GM12878 (cell line): ENCODE data around the gene SLC5A10. TPM values are rescaled to one million over a fixed set of nuclear protein-coding genes. Genes with fewer than 3 reads are reported as not detected.

Experiments used
- ATAC-seq: fragments of 200-7000 bp; cut with Tn5 transposase; 3 replicates; pipeline ENCODE4 v1.9.1; 2020; ENCODE audit warnings: mild to moderate bottlenecking, moderate library complexity
- BruUV-seq: library from RNA; stranded (reverse); fragments of 400-500 nt; replicated peaks from 2 replicates; lab custom pipeline; 2021; lab: Mats Ljungman, UMichigan
- CTCF ChIA-PET: fragments of 300-600 bp; sonication (Branson Sonifier 250); formaldehyde crosslinking; extraction: SDS; loops from one replicate; lab custom pipeline; 2021; ENCODE audit warnings: inconsistent platforms; lab: Yijun Ruan, JAX
- POLR2A ChIA-PET: fragments of 350-600 bp; formaldehyde crosslinking; extraction: SDS; loops from one replicate; lab custom pipeline; 2021; ENCODE audit warnings: inconsistent platforms; lab: Charles Lee
- RAD21 ChIA-PET: fragments of 300-600 bp; sonication (Branson Sonifier 250); formaldehyde crosslinking; loops from one replicate; lab custom pipeline; 2023; ENCODE audit warnings: antibody characterized with exemption; ENCODE audit not compliant: unreplicated experiment; lab: Charles Lee
- SMC1A ChIA-PET: fragments of 300-600 bp; sonication (Branson Sonifier 250); formaldehyde crosslinking; loops from one replicate; lab custom pipeline; 2023; ENCODE audit not compliant: unreplicated experiment, uncharacterized antibody; lab: Charles Lee
- DNase-seq: peaks from one replicate; pipeline ENCODE4 v3.0.0-alpha.2; 2011; ENCODE audit warnings: low read depth, low spot score
- FAIRE-seq: peaks from 3 replicates; lab custom pipeline; 2011; peaks lifted over from hg19 to GRCh38; lab: Jason Lieb, UNC
- H2AFZ ChIP-seq: 2 replicates; pipeline ENCODE4 v1.6.0; 2011; ENCODE audit warnings: low read depth, low read length, control low read depth; ENCODE audit not compliant: control insufficient read depth
- H3K27ac ChIP-seq: 2 replicates; pipeline ENCODE4 v1.5.1; 2011; ENCODE audit warnings: control low read depth; ENCODE audit not compliant: control insufficient read depth, insufficient read depth
- H3K27me3 ChIP-seq, 2 experiments: replicated peaks in 1 of 2; 2 replicates each; pipeline versions ENCODE4 v1.6.0 to v1.6.1; 2011; ENCODE audit warnings: low read length in 1 of 2; ENCODE audit not compliant: control insufficient read depth in 2 of 2, insufficient read depth in 2 of 2
- H3K36me3 ChIP-seq, 2 experiments: 2 replicates each; pipeline ENCODE4 v1.5.1; 2011; ENCODE audit warnings: low read length in 1 of 2; ENCODE audit not compliant: control insufficient read depth in 2 of 2, insufficient read depth in 2 of 2
- H3K4me1 ChIP-seq: 2 replicates; pipeline ENCODE4 v1.6.1; 2011; ENCODE audit warnings: mild to moderate bottlenecking, low read length, moderate library complexity, mixed read lengths; ENCODE audit not compliant: control insufficient read depth, insufficient read depth
- H3K4me2 ChIP-seq: 2 replicates; pipeline ENCODE4 v1.6.0; 2011; ENCODE audit warnings: control low read depth; ENCODE audit not compliant: control insufficient read depth, insufficient read depth
- H3K4me3 ChIP-seq: fragments of 200-600 bp; sonication (generic); 2 replicates; pipeline ENCODE4 v1.5.1; 2016
- H3K79me2 ChIP-seq: 2 replicates; pipeline ENCODE4 v1.6.0; 2011; ENCODE audit warnings: low read length; ENCODE audit not compliant: control insufficient read depth, insufficient read depth
- H3K9ac ChIP-seq: 2 replicates; pipeline ENCODE4 v1.8.0; 2011; ENCODE audit warnings: low read length, control low read depth, mixed read lengths; ENCODE audit not compliant: control insufficient read depth, insufficient read depth
- H3K9me3 ChIP-seq: replicated peaks from 3 replicates; pipeline ENCODE4 v1.5.1; 2011; ENCODE audit warnings: mild to moderate bottlenecking, low read length; ENCODE audit not compliant: control insufficient read depth, insufficient read depth
- H4K20me1 ChIP-seq: 2 replicates; pipeline ENCODE4 v1.6.0; 2011; ENCODE audit not compliant: control insufficient read depth, insufficient read depth
- BCL11A ChIP-seq: IDR thresholded peaks from 2 replicates; pipeline ENCODE4 v1.6.1; 2011; ENCODE audit warnings: low read depth, low read length
- CBX5 ChIP-seq: sonication (generic); IDR thresholded peaks from 2 replicates; pipeline ENCODE4 v1.6.1; 2016; ENCODE audit warnings: low read depth, moderate library complexity, mild to moderate bottlenecking, inconsistent platforms
- ELK1 ChIP-seq: IDR thresholded peaks from 2 replicates; pipeline ENCODE4 v1.6.1; 2012; ENCODE audit warnings: low read depth, low read length, improper control_type of control experiment
- NFXL1 ChIP-seq: fragments of 450-650 bp; IDR thresholded peaks from 2 replicates; pipeline ENCODE4 v1.6.1; 2017; ENCODE audit warnings: antibody characterized with exemption, mild to moderate bottlenecking, borderline replicate concordance
- PBX3 ChIP-seq: IDR thresholded peaks from 2 replicates; pipeline ENCODE4 v1.6.1; 2011; ENCODE audit warnings: mild to moderate bottlenecking, low read depth, low read length, moderate library complexity; ENCODE audit not compliant: insufficient replicate concordance
- RELA ChIP-seq: fragments of 450-650 bp; IDR thresholded peaks from 2 replicates; pipeline ENCODE4 v1.8.0; 2014; ENCODE audit warnings: borderline replicate concordance; ENCODE audit not compliant: partially characterized antibody
- TAF1 ChIP-seq: IDR thresholded peaks from 2 replicates; pipeline ENCODE4 v1.6.1; 2011; ENCODE audit warnings: mild to moderate bottlenecking, low read depth, low read length, borderline replicate concordance
- TCF7 ChIP-seq: IDR thresholded peaks from 2 replicates; pipeline ENCODE4 v1.6.1; 2014; ENCODE audit warnings: antibody characterized with exemption, borderline replicate concordance
- ZNF207 ChIP-seq: fragments of 450-650 bp; IDR thresholded peaks from 2 replicates; pipeline ENCODE4 v1.6.1; 2014; ENCODE audit warnings: antibody characterized with exemption, mild to moderate bottlenecking, borderline replicate concordance
- ZZZ3 ChIP-seq: IDR thresholded peaks from 2 replicates; pipeline ENCODE4 v1.6.1; 2011; ENCODE audit warnings: low read depth; ENCODE audit not compliant: control insufficient read depth, insufficient read length
- WGBS: methylation state at CpG from one replicate; pipeline ENCODE4 v1.1.6; 2016; ENCODE audit warnings: low lambda C conversion rate; ENCODE audit not compliant: insufficient replicate concordance, insufficient coverage; ENCODE audit errors: missing lambda C conversion rate; 5-methylcytosine and 5-hydroxymethylcytosine counted together
- in situ Hi-C: fragments of 300-500 bp; cut with MboI; formaldehyde crosslinking; loops from 9 replicates; pipeline ENCODE4 v1.14.3; 2018; ENCODE audit warnings: mixed read lengths
- intact Hi-C: fragments of 100-400 bp; cut with micrococcal nuclease; formaldehyde crosslinking; loops from one replicate; pipeline ENCODE4 v1.14.2; 2022; ENCODE audit not compliant: unreplicated experiment
- polyA plus RNA-seq, 11 experiments: library from polyadenylated mRNA; depleted of rRNA in 4 of 11; unstranded in 6 of 11; stranded (reverse) in 5 of 11; fragments of >200 nt; fragmentation: Nextera tagmentation in 4 of 11; fragmentation: Illumina TruSeq in 1 of 11; extraction: Ambion mirVana in 4 of 11; extraction: Trizol in 1 of 11; gene quantifications; 1 replicate in 1 of 11; 2 replicates in 10 of 11; pipeline versions ENCODE4 v1.2.1 to v1.2.3, GENCODE V29; 2011 to 2016; ENCODE audit warnings: inconsistent platforms in 2 of 11, missing spikeins in 2 of 11, low read depth in 1 of 11
- total RNA-seq, 4 experiments: library from RNA; depleted of rRNA in 3 of 4; stranded (reverse); fragments of >200 nt in 3 of 4; fragmentation: Illumina TruSeq in 1 of 4; extraction: Trizol in 1 of 4; gene quantifications; 2 replicates each; pipeline versions ENCODE4 v1.2.1 to v1.2.3, GENCODE V29; 2013 to 2021
- TF ChIP-seq, protein P1 (sequence below): fragments of 450-650 bp; IDR thresholded peaks from 2 replicates; pipeline ENCODE4 v1.6.1; 2016; ENCODE audit warnings: mild to moderate bottlenecking, moderate library complexity, borderline replicate concordance
- TF ChIP-seq, protein P2 (sequence below): fragments of 450-650 bp; IDR thresholded peaks from 2 replicates; pipeline ENCODE4 v1.6.1; 2017; ENCODE audit warnings: mild to moderate bottlenecking

The SLC5A10 gene
- total and polyA plus RNA-seq, 10 of the 15 experiments (the other 5 are each of a cell fraction or from before 2014, with no cell fraction given): under 0.01 to 0.18 (median 0.07) TPM; not detected in 4

DNA sequence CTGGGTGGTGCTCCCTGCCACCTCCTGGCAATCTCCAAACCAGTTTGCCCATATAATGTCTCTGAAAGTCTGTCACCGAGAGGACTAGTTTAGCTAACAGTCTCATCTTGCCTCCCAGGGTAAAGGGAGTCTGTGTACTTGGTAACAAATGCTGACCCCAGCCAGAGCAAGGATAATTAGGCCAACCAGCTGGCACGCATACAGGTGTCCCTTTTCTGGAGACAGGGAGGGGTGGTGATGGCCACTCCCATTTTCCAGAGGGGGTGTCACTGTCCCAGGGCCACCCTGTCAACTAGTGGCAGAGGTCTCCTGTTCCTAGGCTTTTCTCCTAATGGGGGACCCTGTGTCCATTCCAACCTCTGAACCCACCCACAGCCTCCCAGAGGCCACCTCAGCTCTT, 44.5 kb downstream of the SLC5A10 start:
- SMC1A ChIA-PET: interaction anchor here (1.6 kb wide), 1 partner anchor 35 kb away, joined by 5 read pairs; no protein-coding TSS in a partner anchor
- RAD21 ChIA-PET: no interaction called here
- 100% methylated on average over 2 of the region's 2 CpGs for WGBS
- Histone ChIP-seq H3K9me3 (peaks cover 6% of the 10 kb centered on the region; the same call in 2 of the 3 replicates), H3K4me3 (no peak overlapping the region), H3K27me3 (no peaks in the 10 kb centered on the region), H3K79me2 (no peaks in the 10 kb centered on the region; the same call in 1 of the 2 replicates), H3K9ac (no peak overlapping the region), H4K20me1 (no peaks in the 10 kb centered on the region)
- CTCF ChIA-PET: interaction anchor here (1.2 to 1.7 kb wide), 3 partner anchors 8 to 35 kb away, joined by 3 to 5 read pairs (median 5); no protein-coding TSS in a partner anchor
- POLR2A ChIA-PET: no interaction called here
- no peak for TF ChIP-seq BCL11A
- TF ChIP-seq NFXL1: no peak
- no peak for TF ChIP-seq ELK1
- TF ChIP-seq, protein P1, sequence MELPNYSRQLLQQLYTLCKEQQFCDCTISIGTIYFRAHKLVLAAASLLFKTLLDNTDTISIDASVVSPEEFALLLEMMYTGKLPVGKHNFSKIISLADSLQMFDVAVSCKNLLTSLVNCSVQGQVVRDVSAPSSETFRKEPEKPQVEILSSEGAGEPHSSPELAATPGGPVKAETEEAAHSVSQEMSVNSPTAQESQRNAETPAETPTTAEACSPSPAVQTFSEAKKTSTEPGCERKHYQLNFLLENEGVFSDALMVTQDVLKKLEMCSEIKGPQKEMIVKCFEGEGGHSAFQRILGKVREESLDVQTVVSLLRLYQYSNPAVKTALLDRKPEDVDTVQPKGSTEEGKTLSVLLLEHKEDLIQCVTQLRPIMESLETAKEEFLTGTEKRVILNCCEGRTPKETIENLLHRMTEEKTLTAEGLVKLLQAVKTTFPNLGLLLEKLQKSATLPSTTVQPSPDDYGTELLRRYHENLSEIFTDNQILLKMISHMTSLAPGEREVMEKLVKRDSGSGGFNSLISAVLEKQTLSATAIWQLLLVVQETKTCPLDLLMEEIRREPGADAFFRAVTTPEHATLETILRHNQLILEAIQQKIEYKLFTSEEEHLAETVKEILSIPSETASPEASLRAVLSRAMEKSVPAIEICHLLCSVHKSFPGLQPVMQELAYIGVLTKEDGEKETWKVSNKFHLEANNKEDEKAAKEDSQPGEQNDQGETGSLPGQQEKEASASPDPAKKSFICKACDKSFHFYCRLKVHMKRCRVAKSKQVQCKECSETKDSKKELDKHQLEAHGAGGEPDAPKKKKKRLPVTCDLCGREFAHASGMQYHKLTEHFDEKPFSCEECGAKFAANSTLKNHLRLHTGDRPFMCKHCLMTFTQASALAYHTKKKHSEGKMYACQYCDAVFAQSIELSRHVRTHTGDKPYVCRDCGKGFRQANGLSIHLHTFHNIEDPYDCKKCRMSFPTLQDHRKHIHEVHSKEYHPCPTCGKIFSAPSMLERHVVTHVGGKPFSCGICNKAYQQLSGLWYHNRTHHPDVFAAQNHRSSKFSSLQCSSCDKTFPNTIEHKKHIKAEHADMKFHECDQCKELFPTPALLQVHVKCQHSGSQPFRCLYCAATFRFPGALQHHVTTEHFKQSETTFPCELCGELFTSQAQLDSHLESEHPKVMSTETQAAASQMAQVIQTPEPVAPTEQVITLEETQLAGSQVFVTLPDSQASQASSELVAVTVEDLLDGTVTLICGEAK: no peak
- no peak for TF ChIP-seq CBX5
- no peak for TF ChIP-seq TCF7
- TF ChIP-seq ZNF207: no peak
- TF ChIP-seq, protein P2, sequence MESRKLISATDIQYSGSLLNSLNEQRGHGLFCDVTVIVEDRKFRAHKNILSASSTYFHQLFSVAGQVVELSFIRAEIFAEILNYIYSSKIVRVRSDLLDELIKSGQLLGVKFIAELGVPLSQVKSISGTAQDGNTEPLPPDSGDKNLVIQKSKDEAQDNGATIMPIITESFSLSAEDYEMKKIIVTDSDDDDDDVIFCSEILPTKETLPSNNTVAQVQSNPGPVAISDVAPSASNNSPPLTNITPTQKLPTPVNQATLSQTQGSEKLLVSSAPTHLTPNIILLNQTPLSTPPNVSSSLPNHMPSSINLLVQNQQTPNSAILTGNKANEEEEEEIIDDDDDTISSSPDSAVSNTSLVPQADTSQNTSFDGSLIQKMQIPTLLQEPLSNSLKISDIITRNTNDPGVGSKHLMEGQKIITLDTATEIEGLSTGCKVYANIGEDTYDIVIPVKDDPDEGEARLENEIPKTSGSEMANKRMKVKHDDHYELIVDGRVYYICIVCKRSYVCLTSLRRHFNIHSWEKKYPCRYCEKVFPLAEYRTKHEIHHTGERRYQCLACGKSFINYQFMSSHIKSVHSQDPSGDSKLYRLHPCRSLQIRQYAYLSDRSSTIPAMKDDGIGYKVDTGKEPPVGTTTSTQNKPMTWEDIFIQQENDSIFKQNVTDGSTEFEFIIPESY: no peak
- no peak for TF ChIP-seq RELA
- TF ChIP-seq TAF1: no peak
- TF ChIP-seq ZZZ3: no peak
- TF ChIP-seq PBX3: no peak
- TF ChIP-seq, all 136 proteins: peak for 0
- in situ Hi-C loops (no loop called here), intact Hi-C loops (no loop called here)
- Histone ChIP-seq H3K27ac (no peak overlapping the region), H3K36me3 (peaks cover 0 to 6% of the 10 kb centered on the region in 2 experiments; a peak in 3 of 4 replicates), H2AFZ (no peak overlapping the region), H3K4me2 (no peak overlapping the region), H3K4me1 (peaks cover 17% of the 10 kb centered on the region)
- no TSS peak for BruUV-seq
- no peak for FAIRE-seq
- ATAC-seq: no peak
- DNase-seq: no peak
